ENCODE results near the gene TERB2. TPM values are rescaled to one million over a fixed set of nuclear protein-coding genes. Genes with fewer than 3 reads are reported as not detected.

TERB2 gene
- total RNA-seq, 4 donors from 2014 or later, result not detected

DNA sequence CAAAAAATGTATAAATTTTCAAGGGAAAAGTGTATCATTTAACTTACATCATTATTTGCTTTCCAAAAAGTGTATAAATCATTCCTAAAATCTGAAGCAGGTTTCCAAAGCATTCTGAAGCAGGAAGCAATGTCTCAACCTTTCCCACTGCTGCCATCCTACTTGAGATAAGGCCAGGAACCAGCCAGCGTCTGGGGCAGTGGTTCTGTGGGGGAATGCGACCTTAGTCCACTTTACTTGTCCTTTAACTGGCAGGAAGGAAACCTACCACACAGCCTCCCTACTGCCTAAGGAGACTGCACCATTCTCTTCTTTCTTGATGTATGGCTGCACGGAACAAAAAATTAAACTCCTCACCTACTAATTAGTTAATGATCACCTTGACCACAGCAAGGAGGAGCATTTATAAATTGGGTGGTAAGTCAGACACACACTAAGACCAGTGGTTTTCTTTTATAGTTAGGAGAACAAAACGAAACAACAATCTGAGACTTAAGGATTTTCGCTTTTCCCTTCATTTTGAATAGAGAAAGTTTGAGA lies 70.2 kb downstream of the TERB2 start:
- no peak for ATAC-seq (ENCODE audit: low FRiP score)
- TF ChIP-seq, protein P1, sequence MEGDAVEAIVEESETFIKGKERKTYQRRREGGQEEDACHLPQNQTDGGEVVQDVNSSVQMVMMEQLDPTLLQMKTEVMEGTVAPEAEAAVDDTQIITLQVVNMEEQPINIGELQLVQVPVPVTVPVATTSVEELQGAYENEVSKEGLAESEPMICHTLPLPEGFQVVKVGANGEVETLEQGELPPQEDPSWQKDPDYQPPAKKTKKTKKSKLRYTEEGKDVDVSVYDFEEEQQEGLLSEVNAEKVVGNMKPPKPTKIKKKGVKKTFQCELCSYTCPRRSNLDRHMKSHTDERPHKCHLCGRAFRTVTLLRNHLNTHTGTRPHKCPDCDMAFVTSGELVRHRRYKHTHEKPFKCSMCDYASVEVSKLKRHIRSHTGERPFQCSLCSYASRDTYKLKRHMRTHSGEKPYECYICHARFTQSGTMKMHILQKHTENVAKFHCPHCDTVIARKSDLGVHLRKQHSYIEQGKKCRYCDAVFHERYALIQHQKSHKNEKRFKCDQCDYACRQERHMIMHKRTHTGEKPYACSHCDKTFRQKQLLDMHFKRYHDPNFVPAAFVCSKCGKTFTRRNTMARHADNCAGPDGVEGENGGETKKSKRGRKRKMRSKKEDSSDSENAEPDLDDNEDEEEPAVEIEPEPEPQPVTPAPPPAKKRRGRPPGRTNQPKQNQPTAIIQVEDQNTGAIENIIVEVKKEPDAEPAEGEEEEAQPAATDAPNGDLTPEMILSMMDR (IDR thresholded peaks at IDR 0.05), result no peak
- DNase-seq (ENCODE audit: low spot score), result no peak

DNA sequence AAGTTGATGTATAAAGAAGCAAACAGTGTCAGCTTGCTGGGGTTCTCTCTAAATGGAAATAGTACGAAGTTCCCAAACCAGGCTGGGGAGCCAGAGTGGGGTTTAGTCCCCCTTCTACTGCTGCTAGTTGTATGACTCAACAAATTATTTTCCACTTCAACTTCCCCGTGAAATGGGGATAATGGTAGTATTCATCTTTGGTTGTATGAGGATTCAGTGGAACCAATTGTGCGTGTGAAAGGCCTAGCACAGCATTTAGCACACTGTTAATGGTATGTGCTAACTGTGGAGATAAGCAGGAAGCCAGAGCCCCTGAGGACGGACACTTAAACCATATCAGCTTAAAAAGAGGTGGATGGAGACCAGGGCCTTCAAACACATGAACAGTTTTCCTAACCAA lies 70.7 kb downstream of the TERB2 start:
- DNase-seq (ENCODE audit: low spot score), result no peak
- TF ChIP-seq, protein P1 (IDR thresholded peaks at IDR 0.05), result no peak
- ATAC-seq (ENCODE audit: low FRiP score), result no peak

Small RNA genes lying within 50 kb of the gene (small RNA-seq; reads per million reads assigned to genes)
- gene RNU1-78P, result not detected
- gene RNU6-1108P, result not detected
- not detected for gene RNU6-1332P
- gene RNU6-966P, result not detected

Other genes starting within 250 kb of the TERB2 start
- gene PATL2, start 245.4 kb upstream of the TERB2 start, total RNA-seq, result 1 to 10 TPM; 1.0 to 5.4 (median 2.1) TPM
- gene B2M, start 245.2 kb upstream of the TERB2 start, total RNA-seq, result 1,000 to 10,000 TPM; 3,373 to 5,667 (median 4,138) TPM
- 10 to 100 TPM; 11.9 to 31.1 (median 16.3) TPM for gene TRIM69, start 220.2 kb upstream of the TERB2 start, total RNA-seq
- 10 to 100 TPM in 1 of 4 donors, 1 to 10 TPM in 3; 4.9 to 12.2 (median 6.7) TPM for gene SORD, start 66.5 kb downstream of the TERB2 start, total RNA-seq
- gene DUOX2, start 157.5 kb downstream of the TERB2 start, total RNA-seq, result under 1 TPM in 3 of 4 donors, not detected in 1; 0.13 to 0.65 (median 0.47) TPM
- gene DUOXA2, start 157.6 kb downstream of the TERB2 start, total RNA-seq, result not detected
- gene DUOXA1, start 173.2 kb downstream of the TERB2 start, total RNA-seq, result 1 to 10 TPM in 3 of 4 donors, under 1 TPM in 1; 0.95 to 1.9 (median 1.4) TPM
- 1 to 10 TPM; 1.4 to 6.9 (median 2.0) TPM for gene DUOX1, start 173.3 kb downstream of the TERB2 start, total RNA-seq
- gene SHF, start 231.3 kb downstream of the TERB2 start, total RNA-seq, result 10 to 100 TPM in 1 of 4 donors, 1 to 10 TPM in 3; 1.9 to 10.5 (median 3.7) TPM

Measured in omental fat pad (tissue), 4 donors.